NCI-H82 treated with DMSO at 0.1 percent for 48 hours (cell line): ENCODE measurements around the gene LRRC46.

Experiments used
- DNase-seq: peaks from one replicate; lab custom pipeline; 2025; ENCODE audit not compliant: unreplicated experiment; lab: John Stamatoyannopoulos, UW

Gene LRRC46

DNA sequence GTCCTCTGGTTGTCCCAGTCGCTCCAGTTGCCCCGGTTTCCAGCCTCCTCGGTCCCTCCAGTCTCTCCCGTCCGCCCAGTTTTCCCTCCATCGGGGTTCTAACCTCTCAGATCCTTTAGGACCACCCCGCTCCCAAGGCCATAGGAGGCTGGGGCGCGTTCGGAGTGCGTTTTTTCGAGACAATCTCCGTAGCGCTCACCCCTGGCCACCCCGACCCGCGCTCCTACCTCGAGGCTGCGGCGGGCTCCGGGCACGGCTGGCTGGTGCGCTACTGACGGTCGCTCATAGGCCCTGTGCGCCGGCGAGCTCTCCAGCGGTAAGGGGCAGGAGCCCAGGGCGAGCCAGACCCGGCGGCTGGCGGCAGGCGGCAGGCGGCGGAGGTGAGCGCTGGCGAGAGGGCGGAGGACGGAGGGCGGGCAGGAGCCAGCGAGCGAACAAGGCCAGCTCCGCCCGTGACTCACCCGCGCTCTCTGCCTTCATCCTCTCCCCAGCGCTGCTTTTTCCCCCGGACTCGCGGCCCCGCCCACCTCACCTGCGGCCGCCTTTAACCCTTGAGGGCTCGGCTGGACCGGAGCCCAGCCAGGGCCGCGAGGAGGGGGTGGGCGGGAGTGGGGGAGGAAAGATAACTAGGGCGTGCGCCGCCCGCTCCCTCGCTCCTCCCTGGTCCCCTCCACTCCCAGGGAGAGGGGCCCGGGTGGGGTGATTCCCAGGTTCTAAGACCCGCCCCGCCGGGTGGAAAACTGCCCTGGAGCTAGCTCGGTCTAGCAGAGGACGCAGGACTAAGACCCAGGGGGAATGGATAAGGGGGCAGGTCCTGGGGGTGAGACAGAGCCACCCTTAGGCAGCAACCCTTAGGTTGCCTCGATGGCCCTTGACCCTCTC lies 19.5 kb downstream of the LRRC46 start, which contains the start of gene SP6:
SP6 (minus strand) TSS at position 472 of the 882 bp plus-strand sequence. CDS start 2,734 bp downstream, outside the sequence.
- DNase-seq, result no peak

DNA sequence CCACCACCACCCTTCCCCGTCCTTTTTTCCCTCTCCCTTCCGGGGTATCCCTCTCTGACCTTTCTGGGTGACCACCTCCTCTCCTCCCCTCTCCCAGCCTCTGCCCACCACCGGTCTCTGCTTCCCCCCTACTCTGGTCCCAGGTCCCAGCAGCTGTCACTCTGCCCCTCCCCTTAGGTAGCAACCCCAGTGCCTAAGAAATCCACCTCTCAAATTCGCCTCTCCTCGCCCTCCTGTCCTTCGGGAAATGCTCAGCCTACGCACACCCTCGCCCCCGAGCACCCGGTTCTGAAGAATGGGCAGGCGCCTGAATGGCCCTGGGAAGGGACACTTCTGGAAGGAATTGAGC lies 20.3 kb downstream of the LRRC46 start:
- DNase-seq, result no peak

DNA sequence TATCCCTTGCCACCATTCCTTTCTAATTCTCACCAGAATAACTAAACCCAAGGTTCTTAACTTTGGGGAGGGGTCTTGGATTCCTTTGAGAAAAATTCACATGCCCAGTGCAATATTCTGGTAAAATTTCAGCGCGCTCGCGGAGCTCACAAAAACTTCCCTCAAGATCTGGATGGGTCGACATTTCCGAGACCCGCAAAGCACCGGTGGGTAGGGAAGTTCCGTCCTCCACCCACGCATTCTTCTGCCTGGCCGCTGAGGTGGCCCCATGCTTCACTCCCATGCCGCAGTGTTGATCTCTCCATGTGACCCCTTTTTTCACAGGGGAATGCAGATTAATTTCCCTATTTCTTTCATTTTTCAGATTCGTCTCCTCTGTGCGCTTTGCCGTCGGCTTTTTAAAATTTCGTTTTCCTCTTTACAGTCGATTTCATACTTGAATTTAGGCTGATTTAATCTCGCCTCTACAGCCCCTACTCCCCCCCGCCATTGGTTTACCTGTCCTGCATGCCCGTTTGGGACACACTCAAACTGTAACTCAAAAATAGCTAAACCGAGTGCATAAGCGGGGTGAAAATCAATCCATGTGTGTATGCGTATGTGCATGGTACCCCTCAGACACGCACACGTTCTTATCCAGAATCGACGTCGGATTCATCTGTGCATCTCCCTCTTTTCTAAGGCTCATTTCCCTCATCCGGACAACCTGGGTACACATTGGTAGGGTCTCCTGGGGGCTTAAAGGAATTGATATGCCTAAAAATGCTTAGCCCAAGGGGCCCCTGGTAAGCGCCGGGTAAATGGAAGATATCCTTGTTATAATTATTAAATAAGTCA lies 20.9 kb downstream of the LRRC46 start:
- no peak for DNase-seq

DNA sequence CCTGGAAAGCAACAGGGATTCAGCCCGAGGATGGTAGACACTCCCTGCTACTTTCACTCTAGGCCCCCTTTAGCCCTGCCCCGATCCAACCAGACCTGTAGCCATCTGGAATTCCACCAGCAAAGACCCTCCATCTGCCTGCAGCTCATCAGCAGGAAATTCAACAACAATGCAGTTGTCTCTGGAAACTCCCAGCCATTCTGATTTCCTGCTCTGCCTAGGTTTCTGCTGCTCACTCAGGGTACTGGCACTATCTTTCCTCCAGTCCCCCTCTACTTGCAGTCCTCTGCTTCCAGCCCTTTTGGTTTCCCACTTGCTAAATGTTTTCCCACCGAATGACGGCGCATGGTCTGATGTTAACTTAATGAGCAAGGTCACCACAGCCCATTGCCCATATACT lies 22.1 kb downstream of the LRRC46 start:
- no peak for DNase-seq

GRCh38 chr17:47855737-47856136 lies 24.3 kb downstream of the LRRC46 start:
- DNase-seq, result no peak

DNA sequence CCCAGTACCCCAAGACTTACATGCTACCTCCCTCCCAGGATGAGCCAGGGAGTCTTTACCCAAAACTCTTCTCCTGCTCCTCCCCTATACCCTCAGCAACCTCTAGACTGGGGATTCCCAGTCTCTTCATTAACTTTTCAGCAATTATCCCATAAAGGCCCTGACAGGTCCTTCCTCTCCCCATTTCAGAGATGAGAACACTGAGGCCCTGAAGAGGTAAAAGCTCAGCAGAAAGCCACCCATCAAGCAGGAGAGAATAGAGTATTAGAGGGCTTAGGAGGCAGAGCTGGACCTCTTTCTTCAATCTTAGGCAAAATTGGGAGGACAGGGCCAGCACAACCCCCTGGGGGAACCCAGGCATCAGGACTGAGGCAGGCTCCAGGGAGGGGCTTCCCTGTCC lies 25.4 kb downstream of the LRRC46 start:
- DNase-seq, result no peak

DNA sequence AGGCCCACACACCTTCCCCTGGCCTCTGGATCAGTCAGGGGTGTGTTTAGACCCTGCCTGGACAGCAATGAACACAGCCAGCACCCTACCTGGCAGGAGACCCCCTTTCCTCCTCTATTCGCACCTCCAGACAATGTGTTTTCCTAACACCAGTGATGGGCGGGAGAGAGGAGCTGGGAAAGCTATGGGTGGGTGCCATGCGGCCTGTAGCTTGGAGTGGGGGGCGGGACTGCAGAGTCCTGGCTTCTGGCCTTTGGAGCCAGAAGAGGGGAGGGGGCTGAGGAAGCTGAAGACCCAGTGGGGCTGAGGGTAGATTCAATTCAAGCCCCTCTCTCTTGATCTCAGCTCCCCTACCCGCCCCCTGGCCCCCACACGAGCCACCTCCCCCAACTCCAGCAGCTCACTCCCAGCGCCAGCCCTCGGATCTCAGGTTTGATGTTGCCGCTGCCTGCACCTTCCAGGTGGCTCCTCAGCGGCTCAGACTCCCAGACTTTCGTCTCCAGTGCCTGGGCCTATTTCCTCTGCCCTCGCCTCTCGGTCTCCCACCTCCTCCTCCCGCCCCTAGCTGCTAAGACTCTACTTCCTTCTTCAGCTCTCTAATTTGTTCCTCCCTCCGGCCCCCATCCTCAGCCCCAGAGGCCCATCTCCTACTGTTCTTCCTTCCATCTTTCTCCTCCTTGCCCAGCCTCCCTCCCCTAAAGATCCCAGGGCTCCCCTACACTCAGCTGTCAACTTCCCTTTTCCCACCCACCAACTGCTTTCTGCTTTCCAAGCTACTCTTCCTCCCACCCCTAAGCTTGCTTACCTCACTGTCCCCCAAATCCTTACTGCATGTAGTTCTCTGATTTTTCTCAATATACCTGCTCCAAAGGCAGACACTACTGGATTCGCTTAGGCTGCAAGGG lies 26.3 kb downstream of the LRRC46 start:
- no peak for DNase-seq

- no peak for DNase-seq
Observed at GRCh38 chr17:47860386-47860785, 28.9 kb downstream of the LRRC46 start.

- DNase-seq, result no peak
Observed at GRCh38 chr17:47862621-47863440, 31.4 kb downstream of the LRRC46 start.

GRCh38 chr17:47864791-47865216 lies 33.3 kb downstream of the LRRC46 start:
- no peak for DNase-seq

GRCh38 chr17:47866941-47867340 lies 35.5 kb downstream of the LRRC46 start:
- DNase-seq, result no peak

DNA sequence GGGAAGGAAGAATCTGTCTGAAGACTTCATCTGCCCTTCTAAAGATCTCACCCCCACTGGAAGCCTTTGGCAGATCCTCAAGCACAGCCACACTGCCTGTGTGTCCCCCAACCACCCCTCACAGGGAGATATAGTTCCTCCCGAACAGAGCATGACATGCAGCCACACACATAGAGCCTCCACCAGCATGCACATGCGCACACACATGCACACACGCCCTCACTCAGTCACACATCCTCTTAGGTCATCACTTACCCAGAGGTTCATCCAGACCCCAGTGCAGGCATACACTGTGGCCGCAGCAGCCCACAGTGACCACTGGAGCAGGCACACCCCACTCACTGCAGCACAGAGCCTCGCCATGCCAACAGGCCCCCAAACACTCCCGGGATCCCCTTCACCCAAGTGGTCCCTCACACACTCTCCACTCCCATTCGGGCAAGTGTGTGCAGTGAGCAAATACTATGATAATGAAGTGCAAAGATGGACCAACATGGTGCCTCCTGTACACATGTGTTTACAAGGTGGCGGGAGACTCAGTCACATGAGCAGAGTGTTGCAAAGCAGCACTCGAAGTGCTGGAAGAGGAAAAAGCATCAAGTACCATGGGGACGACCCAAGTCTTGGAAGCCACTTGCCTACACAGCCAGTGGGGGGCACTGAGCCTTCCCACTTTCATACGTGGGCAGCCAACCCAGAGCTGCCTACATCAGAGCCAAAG lies 36.5 kb downstream of the LRRC46 start:
- no peak for DNase-seq

- DNase-seq, result no peak
Observed at GRCh38 chr17:47869114-47869513, 37.6 kb downstream of the LRRC46 start.

DNA sequence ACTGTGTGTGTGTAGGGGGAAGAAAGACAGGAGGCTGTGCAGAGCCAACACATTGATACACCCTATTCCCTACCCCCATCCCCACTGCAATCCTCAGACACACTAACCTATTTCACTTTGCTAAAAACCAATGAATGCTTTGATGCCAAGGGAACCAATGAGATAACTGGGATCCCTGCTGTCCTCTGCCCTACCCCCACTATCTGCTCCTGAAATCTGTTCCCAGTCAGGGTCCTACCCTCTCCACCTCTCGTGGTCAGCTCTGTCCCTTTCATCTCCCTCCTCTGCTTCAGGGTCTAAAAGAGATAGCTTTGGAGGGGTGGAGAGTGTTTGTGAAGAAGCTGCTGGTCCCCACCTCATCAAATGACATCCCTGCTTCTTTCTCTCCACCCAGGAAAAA lies 38.6 kb downstream of the LRRC46 start:
- no peak for DNase-seq

- no peak for DNase-seq
Observed at GRCh38 chr17:47871048-47871447, 39.6 kb downstream of the LRRC46 start.

GRCh38 chr17:47872019-47872650 lies 40.7 kb downstream of the LRRC46 start:
- DNase-seq, result no peak

DNA sequence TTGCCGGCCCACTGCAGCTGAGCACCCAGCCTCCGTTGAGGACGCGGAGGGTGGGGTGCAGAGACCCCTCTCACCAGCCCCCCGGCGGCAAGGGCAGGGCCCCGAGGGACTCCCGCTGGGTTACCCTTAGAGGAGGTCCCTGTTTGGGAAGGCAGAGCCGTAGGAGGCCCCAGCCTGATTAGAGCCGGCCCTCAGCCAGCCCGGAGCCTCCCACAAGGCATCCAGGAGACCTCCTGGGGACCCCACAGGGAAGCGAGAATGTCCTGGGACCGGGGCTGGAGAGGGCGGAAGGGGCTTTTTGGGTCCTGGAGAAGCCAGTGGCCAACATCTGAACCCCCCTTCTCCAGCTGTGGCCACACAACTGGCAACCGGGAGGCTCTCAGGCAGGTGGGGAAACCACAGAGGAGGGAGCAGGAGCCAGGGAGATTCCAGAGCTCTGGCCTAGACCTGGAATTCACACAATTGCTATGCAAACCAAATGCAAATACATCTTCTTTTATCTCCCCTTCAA lies 41.2 kb downstream of the LRRC46 start:
- DNase-seq, result no peak

DNA sequence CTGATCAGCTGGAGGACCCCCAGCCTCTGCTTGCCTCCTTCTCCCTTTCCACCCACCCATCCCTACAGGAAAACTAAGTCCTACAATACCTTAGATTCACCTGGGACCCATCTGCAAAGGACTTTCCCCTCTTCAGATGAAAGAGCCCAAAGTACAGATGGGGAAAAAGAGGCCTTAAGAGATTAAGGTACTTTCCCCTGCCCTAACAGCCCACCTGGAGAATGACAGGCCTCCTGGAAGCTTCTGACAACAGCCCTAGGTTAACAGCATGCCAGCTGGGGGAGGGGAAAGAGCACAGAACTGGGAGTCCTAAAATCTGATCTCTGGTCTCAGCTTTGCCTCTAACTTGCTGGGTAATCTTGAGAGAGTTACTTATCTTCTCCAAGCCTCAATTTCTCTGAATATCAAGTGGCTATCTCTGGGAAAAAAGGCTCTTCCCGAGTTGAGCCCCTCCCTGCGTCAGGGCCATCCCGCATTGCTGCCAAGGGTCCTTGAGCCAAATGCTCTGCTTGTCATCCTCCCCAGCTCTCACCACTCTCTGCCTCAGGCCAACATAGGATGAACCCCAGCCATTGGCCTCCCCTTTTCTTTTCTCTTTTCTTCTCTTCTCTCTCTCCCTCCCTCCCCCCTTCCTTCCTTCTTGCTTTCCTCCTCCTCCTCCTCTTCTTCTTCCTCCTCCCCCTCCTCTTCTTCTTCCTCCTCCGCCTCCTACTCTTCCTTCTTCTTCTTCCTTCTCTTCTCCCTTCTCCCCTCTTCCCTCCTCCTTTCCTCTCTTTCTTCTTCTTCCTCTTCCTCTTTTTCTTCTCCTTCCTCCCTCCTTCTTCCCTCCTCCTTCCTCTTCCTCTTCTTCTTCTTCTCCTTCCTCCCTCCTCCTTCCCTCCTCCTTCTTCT lies 42.0 kb downstream of the LRRC46 start:
- no peak for DNase-seq
